Neutrophil (primary cell): ENCODE data around the gene COL16A1.
"Not testable (repeated sequence)": the region's sequence is repeated elsewhere in the genome, so short reads cannot be mapped to it uniquely, and the experiment has no call there.

Experiments
- H3K27ac ChIP-seq: fragments of 200-600 bp; sonication (generic); 2 replicates; pipeline ENCODE4 v1.5.1; 2016; ENCODE audit warnings: mild to moderate bottlenecking, moderate library complexity
- H3K27me3 ChIP-seq: fragments of 200-600 bp; sonication (generic); 2 replicates; pipeline ENCODE4 v1.6.0; 2016; ENCODE audit warnings: mild to moderate bottlenecking
- H3K36me3 ChIP-seq: fragments of 200-600 bp; sonication (generic); 2 replicates; pipeline ENCODE4 v1.5.1; 2017
- H3K4me1 ChIP-seq, 2 experiments: fragments of 200-600 bp in 1 of 2; sonication (generic) in 1 of 2; 1 replicate in 1 of 2; 2 replicates in 1 of 2; pipeline versions ENCODE4 v1.5.1 to v1.6.1; 2013 to 2016; ENCODE audit warnings: low read depth in 1 of 2, low read length in 1 of 2, mild to moderate bottlenecking in 1 of 2, moderate library complexity in 1 of 2; ENCODE audit not compliant: control insufficient read depth in 1 of 2, insufficient read depth in 1 of 2
- H3K4me3 ChIP-seq, 2 experiments: fragments of 200-600 bp in 1 of 2; sonication (generic) in 1 of 2; 1 replicate in 1 of 2; 2 replicates in 1 of 2; pipeline ENCODE4 v1.5.1; 2013 to 2016; ENCODE audit warnings: low read depth in 1 of 2, low read length in 1 of 2, mild to moderate bottlenecking in 1 of 2, moderate library complexity in 1 of 2
- H3K9me3 ChIP-seq: fragments of 200-600 bp; sonication (generic); 2 replicates; pipeline ENCODE4 v1.5.1; 2016
- CTCF ChIP-seq: fragments of 200-600 bp; sonication (generic); IDR thresholded peaks from 2 replicates; pipeline ENCODE4 v1.5.1; 2016; ENCODE audit warnings: antibody characterized with exemption

Gene COL16A1

GRCh38 chr1:31708324-31708723 is 4.5 kb upstream of the COL16A1 start:
- Histone ChIP-seq H3K9me3 (no peaks in the 10 kb centered on the region), H3K4me1 (no peaks in the 10 kb centered on the region), H3K4me3 (no peak overlapping the region), H3K36me3 (no peaks in the 10 kb centered on the region), H3K27me3 (peaks cover 89% of the 10 kb centered on the region), H3K27ac (no peak overlapping the region)
- no peak for TF ChIP-seq CTCF

DNA sequence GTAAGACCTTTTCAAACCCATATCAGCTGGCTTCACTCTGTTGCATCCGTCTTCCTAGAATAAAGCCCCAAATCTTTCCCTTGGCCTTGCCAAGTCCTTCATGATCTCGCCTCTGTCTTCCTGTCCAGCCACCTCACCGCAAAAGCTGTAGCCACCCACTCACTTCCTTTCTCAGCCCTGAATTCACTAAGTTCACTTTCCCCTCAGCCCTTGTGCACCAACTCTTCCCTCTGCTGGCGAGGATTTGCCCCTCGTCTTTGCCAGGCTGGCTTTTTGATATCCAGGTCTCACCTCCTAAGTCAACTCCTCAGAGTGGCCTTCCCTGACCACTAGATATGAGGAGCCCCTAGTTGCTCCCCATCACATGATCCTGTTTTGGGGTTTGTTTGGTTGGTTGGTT is 3.9 kb upstream of the COL16A1 start:
- Histone ChIP-seq H3K36me3 (no peaks in the 10 kb centered on the region), H3K4me1 (no peaks in the 10 kb centered on the region), H3K27ac (no peak overlapping the region), H3K27me3 (peaks cover 89% of the 10 kb centered on the region), H3K9me3 (no peaks in the 10 kb centered on the region), H3K4me3 (no peak overlapping the region)
- TF ChIP-seq CTCF: no peak

DNA sequence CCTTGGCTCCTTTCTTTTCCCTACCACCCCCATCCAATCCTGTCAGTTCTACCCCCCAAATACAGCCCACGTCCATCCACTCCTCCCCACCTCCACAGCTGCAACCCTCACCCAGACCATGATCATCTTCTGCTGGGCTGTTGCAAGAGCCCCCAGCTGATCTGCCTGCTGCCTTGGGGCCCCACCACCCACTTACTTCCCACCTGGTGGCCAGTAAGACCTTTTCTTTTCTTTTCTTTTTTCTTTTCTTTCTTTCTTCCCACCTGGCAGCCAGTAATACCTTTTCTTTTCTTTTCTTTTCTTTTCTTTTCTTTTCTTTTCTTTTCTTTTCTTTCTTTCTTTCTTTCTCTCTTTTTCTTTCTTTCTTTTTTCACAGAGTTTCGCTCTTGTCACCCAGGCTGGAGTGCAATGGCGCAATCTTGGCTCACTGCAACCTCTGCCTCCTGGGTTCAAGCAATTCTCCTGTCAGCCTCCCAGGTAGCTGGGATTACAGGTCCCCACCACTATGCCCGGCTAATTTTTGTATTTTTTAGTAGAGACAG is 3.3 kb upstream of the COL16A1 start:
- H3K27me3 ChIP-seq: peaks cover 89% of the 10 kb centered on the region
- H3K9me3 ChIP-seq, H3K27ac ChIP-seq, H3K4me3 ChIP-seq, H3K4me1 ChIP-seq, H3K36me3 ChIP-seq: not testable (repeated sequence)

DNA sequence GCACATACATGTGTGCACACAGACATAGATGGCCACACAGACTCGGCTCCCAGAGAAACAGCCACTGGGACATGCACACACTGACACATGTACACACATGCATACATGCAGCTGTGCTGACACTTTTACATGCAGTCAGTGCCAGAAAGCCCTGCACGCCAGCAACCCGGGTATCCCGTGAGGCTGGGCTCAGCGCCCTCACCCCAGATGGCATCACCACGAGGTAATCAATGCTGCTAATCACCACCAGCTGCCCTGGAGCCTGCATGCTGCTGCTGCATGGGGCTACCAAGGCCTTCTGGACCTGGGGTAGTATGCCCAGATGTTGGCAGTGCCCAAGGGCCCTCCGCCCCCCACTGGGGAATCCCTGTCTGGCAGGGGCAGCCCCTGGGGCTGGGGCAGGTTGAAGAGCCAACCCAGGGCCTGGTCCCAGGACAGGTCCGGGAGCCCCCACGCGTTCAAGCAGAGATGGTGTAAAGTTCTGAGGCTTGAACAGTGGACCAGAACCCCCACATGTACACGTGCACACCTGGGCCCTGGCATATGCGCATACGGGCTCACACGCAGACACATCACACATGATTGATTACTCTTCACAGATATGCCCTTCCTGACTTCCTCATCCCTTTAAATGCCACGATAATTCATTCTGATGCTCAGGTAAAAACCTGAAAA is 2.7 kb upstream of the COL16A1 start:
- Histone ChIP-seq H3K4me1 (no peaks in the 10 kb centered on the region), H3K27me3 (peaks cover 89% of the 10 kb centered on the region)

DNA sequence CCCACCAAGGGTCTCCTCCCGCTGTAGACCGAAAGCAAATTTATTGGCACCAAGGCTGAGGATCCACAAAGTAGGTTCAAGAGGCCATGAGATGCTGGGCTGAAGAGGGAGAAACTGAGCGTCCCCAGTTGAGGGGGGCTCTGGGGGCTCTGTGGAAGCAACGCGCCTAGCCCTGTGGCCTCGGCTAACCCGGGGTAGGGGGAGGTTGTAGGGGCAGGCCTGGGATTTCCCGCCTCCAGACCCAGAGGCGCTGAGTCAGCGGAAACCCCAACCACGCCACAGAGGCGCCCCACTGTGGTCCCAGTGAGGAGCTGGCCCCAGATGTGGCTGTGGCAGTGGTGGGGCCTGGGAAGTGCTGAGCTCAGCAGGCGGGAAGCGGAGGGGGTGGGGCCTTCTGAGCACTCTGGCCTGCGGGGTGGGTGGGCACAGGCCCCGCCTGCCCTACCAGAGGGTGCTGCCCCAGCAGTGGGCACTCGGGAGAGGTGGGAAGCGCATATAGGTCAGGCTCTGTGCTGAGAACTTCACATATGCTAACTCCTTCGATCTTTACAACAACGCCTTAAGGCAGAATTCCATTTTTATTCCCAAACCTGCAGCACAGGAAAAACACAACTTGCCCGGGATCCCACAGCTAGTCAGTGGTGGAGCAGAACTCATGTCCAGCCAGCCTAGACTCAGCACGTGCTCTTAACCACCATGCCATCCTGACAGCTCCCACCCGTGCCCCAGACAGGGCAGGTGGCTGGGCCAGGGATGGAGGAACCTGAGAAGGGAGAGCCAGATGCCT is 1.5 kb upstream of the COL16A1 start:
- H3K36me3 ChIP-seq: no peaks in the 10 kb centered on the region
- H3K27me3 ChIP-seq: peaks cover 86% of the 10 kb centered on the region
- no peak overlapping the region for H3K27ac ChIP-seq
- no peak for TF ChIP-seq CTCF
- H3K9me3 ChIP-seq: no peaks in the 10 kb centered on the region
- no peaks in the 10 kb centered on the region for H3K4me1 ChIP-seq
- no peak overlapping the region for H3K4me3 ChIP-seq

More for the DNA sequence above, 2.7 kb upstream of the COL16A1 start:
- H3K4me3 ChIP-seq: no peak overlapping the region
- no peak for TF ChIP-seq CTCF
- H3K9me3 ChIP-seq: no peaks in the 10 kb centered on the region
- H3K36me3 ChIP-seq: no peaks in the 10 kb centered on the region
- no peak overlapping the region for H3K27ac ChIP-seq
